GM12892 (cell line): ENCODE data around the gene SLC37A1.

ENCODE experiments used
- POLR2A ChIP-seq: IDR thresholded peaks from 2 replicates; pipeline ENCODE4 v1.6.1; 2011; ENCODE audit warnings: low read depth, low read length, control low read depth
- POLR2AphosphoS5 ChIP-seq: IDR thresholded peaks from 2 replicates; pipeline ENCODE4 v1.6.1; 2011; ENCODE audit warnings: low read depth, low read length, control low read depth

- TF ChIP-seq POLR2A (no peak), POLR2AphosphoS5 (no peak)
Observed at GRCh38 chr21:42541174-42541573, 27.5 kb downstream of the SLC37A1 start.
